Measurements from ENCODE around the gene ASCC1.

ASCC1 gene

GRCh38 chr10:72069751-72070526, 146.1 kb downstream of the ASCC1 start:
- no peak for DNase-seq (ENCODE audit: low read depth)
- no peak overlapping the region for H3K4me3 ChIP-seq (replicated peaks; ENCODE audit: low read depth, low read length)
- TF ChIP-seq CTCF (IDR thresholded peaks at IDR 0.05; ENCODE audit: low read length, missing control alignments) = peak; percentile 31

GRCh38 chr10:72068901-72069446, 147.1 kb downstream of the ASCC1 start:
- no peak for DNase-seq (ENCODE audit: low read depth)
- TF ChIP-seq CTCF (IDR thresholded peaks at IDR 0.05; ENCODE audit: low read length, missing control alignments) = no peak
- no peak overlapping the region for H3K4me3 ChIP-seq (replicated peaks; ENCODE audit: low read depth, low read length)

GRCh38 chr10:72068126-72068765, 147.8 kb downstream of the ASCC1 start:
- H3K4me3 ChIP-seq (replicated peaks; ENCODE audit: low read depth, low read length) = no peak overlapping the region
- no peak for TF ChIP-seq CTCF (IDR thresholded peaks at IDR 0.05; ENCODE audit: low read length, missing control alignments)
- DNase-seq (ENCODE audit: low read depth) = no peak

GRCh38 chr10:72067463-72068125, 148.5 kb downstream of the ASCC1 start:
- no peak for DNase-seq (ENCODE audit: low read depth)
- TF ChIP-seq CTCF (IDR thresholded peaks at IDR 0.05; ENCODE audit: low read length, missing control alignments) = no peak
- no peak overlapping the region for H3K4me3 ChIP-seq (replicated peaks; ENCODE audit: low read depth, low read length)

- no peak overlapping the region for H3K4me3 ChIP-seq (replicated peaks; ENCODE audit: low read depth, low read length)
- DNase-seq (ENCODE audit: low read depth) = no peak
- TF ChIP-seq CTCF (IDR thresholded peaks at IDR 0.05; ENCODE audit: low read length, missing control alignments) = no peak
Observed at GRCh38 chr10:72066318-72067284, 149.5 kb downstream of the ASCC1 start.

- TF ChIP-seq CTCF (IDR thresholded peaks at IDR 0.05; ENCODE audit: low read length, missing control alignments) = no peak
- no peak overlapping the region for H3K4me3 ChIP-seq (replicated peaks; ENCODE audit: low read depth, low read length)
- peak; percentile 37 for DNase-seq (ENCODE audit: low read depth)
Observed at GRCh38 chr10:72065439-72066025, 150.5 kb downstream of the ASCC1 start.

All from fibroblast of pulmonary artery (primary cell).